ENCODE measurements around the gene AGMAT.
"Not testable (repeated sequence)": the region's sequence is repeated elsewhere in the genome, so short reads cannot be mapped to it uniquely, and the experiment has no call there.

The AGMAT gene

DNA sequence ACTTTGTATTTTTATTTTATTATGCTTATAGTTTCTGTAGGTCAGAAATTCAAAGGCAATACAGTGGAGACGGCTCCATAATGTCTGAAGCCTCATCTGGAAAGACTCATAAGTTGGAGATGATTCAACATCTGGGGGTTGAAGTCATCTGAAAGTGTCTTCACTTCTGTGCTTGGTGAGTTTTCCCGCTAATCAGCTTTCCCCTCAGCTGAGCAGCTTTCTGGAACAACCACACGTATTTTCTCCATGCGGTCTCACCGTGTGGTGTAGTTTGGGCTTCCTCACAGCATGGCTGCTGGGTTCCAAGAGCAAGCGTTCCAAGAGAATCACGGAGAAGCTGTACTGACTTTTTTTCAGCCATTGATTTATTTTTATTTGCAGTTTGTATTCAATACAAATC, 24.8 kb upstream of the AGMAT start:
- no peak for DNase-seq

DNA sequence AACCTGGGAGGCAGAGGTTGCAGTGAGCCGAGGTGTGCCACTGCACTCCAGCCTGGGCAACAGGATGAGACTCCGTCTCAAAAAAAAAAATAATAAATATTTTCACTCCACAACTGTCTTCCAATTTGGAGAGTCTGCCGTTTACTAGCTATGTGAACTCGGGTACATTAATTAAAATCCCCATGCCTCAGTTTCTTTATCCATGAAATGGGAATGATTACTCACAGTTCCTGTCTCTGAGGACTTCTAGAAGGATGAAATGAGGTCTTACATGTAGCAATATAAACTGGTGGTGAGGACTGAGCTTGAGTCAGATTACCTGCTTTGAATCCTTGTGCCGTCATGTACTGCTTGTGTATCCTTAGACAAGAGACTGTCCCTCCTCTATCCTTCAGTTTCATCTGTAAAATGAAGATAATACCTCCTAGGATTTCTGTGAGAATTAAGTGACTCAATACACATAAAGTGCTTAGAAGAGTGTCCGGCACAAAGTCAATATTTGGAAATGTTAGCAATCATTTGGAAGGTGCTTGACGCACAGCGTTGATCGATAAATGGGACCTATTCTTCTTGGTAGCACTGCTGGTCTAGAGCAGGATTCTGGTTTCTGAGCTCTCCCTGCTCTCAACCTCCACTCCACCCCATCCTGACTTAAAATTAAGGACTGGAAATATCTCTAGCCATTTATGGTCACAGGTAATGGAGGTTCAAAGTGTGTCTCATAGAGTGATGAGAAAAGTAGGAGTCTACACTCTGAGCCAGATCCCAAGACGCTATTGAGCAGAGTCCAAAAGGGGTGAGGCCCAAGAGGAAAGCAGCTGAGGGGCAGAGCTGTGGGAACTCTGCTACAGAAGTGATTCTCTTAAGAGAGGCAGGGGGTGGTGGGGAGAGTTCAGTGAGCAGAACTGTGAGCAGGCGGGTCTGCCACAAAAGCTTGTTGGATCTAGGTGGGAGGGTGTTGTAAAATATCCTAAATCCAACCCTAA, 20.8 kb upstream of the AGMAT start:
- DNase-seq: no peak

DNA sequence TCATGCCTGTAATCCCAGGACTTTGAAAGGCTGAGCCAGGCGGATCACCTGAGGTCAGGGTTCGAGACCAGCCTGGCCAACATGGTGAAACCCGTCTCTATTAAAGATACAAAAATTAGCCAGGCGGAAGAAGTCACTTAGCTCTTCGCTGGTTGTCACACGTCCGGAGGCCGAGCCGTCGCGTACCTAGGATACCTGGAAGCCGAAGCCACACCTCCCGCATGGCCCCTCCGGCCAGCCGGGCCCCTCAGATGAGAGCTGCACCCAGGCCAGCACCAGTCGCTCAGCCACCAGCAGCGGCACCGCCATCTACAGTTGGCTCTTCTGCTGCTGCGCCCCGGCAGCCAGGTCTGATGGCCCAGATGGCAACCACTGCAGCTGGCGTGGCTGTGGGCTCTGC, 19.5 kb upstream of the AGMAT start:
- not testable (repeated sequence) for DNase-seq

DNA sequence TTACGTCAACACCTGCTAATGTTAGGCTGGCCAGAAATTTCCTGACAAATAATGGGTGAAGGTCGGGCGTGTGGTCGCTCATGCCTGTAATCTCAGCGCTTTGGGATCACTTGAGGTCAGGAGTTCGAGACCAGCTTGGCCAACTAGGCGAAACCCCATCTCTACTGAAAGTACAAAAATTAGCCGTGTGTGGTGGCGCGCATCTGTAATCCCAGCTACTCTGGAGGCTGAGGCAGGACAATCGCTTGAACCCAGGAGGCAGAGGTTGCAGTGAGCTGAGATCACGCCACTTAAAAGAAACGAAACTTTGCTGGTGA, 19.1 kb upstream of the AGMAT start:
- not testable (repeated sequence) for DNase-seq

DNA sequence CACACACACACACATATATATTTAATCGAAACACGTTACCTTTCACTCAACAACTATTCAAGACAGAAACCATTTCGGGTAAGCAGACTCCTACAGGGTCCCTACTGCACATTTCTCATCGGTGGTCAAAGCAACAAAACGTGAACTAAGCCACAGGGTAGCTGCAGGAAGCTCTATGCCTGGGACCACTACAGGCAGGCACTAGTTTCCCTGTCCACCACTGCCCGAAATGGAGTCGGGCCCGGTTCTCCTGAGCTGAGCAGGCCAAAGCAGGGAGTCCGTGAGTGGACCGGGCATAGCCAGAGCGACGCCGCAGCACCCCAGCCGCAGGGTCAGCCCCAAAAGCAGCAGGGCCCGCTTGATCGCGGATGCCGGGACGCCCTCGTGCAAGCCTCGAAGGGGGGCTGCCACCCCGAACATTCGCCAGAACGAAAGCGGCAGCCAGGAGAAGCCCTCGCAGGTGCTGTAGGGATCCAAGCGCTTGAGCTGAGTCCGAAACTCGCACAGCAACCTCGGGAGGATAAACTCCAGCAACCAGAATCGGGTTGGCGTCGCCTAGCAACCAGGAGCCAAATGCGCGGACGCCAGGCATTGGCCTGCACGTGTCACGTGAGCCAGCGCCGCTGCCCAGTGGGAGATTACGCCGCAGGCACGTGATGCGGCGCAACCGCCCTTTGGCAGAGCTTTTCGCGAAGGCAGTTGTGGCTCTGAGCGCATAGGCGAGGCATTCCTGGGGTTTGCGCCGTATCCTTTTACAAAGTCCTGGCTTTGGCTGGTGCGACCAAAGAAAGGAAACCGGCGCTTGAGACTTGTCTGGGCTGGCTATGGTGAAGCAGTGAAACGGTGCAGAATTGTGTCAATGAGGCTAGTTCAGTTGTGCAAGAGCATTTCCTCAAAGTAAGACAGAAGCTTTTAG, 18.5 kb upstream of the AGMAT start:
- DNase-seq: peak; percentile 96

DNA sequence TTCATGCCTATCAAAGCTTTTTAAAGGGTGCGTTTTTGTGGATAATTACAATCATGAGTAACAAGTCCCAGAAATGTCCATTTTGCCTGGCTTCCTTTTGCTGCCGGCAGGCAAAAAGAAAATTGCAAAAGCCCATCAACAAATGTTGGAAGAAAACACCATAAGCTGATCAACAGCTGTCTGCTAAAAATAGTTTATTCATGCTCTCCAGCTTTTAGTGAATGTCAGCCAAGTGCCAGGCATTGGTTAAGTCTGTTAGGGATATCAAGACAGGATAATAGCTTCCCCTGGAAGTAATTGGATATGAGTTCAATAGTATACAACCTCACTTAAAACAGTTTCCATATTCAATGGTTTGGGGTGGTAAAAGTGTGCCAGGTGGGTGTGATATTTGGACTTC, 13.6 kb upstream of the AGMAT start:
- DNase-seq: no peak

DNA sequence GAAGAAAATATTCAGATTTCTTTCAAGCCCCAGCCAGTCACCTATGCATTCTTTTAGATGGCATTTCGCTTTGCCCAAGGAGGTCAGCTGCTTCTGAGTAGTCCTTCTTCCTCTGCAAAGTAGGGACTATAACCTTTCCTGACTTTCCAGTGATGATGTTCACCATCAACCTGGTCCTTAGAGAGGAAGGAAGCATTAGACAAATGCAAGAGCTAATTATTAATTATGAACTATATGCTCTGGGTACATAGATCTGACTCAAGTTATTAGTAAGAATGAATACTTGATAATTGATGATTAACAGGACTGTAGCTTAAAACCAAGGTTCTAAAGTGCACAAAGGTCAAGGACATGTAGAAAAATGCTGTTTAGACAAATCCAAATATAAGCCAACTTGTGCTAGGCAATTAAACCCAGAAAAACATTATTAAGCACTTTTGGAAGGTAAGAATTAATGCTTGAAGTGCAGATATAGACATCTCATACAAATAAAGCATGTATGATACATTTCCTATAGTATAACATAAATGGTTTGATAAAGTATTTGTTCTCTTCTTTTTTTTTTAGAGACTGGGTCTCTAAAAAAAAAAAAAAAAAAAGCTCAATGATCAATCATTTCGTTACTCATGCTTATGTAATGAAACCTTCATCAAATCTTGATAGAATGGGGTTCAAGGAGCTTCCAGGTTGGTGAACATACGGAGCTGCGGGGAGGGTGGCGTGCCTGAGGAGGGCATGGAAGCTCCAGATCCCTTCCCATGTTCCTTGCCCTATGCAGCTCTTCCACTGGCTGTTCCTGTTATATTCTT, 11.2 kb upstream of the AGMAT start:
- DNase-seq: no peak

DNA sequence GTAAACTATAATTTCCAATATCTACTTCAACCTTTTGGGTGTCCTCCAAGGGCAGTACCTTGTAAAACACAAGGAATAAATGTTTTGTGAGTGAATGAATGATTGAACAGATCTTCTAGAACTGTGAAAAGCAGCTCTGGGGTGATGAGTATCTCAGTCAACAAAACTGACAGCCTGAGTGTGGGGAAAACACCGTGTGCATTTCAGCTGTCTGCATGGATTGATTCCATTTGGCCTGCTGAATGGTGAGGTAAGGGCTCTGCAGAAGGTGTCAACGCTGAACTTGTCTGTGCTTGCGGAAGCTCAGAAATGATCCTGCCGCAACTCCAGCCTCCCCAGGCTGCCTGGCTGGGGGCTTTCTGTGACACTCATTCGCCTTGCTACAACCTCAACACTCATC, 7.4 kb upstream of the AGMAT start:
- DNase-seq: no peak

DNA sequence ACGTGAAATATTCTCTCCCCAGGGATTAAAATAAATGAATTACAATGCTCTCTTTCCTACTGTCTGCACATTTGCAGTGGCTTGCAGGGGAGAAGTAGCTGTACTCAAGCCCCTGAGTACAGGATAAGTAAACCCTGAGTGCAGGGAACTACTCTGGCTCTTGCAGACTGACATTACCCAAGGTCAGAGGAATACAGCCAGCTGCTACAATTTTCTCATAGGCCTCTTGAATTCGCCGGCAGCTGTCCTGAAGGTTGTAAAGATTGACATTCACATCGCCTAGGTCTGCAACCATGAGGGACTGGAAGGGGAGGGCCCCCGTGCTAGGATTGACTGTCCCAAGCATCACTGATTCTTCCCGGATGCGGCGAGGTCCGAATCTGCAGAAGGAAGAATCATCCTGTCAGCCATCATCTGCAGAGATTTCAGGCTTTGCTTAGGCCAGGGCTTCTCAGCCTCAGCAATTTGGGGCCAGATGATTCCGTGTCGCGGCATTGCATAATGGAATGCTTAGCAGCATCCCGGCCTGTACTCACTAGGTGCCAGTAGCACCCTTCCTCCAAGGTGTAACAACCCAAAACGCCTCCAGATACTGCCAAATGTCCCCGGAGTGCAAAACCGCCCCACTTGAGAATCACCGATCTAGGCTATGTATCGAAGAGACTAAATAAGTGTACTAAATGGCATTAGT, 1.7 kb downstream of the AGMAT start:
- DNase-seq: no peak

DNA sequence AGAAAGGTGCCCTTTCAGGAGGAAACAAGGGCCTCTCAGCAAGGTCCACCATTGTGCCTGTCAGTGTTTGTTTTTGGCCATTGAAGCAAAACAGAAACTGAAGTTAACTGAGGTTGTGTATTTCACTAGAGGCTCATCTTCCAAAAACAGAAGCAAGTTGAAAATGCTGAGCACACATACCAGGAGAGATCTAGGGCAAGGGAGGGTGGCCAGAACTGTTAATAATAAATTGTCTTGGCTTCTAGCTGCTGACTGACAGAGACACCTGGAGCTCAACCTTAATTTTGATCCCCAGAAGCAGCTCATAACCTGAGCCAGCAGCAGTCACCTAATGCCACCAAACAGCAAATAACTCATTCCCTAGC, 5.2 kb downstream of the AGMAT start:
- DNase-seq: no peak

DNA sequence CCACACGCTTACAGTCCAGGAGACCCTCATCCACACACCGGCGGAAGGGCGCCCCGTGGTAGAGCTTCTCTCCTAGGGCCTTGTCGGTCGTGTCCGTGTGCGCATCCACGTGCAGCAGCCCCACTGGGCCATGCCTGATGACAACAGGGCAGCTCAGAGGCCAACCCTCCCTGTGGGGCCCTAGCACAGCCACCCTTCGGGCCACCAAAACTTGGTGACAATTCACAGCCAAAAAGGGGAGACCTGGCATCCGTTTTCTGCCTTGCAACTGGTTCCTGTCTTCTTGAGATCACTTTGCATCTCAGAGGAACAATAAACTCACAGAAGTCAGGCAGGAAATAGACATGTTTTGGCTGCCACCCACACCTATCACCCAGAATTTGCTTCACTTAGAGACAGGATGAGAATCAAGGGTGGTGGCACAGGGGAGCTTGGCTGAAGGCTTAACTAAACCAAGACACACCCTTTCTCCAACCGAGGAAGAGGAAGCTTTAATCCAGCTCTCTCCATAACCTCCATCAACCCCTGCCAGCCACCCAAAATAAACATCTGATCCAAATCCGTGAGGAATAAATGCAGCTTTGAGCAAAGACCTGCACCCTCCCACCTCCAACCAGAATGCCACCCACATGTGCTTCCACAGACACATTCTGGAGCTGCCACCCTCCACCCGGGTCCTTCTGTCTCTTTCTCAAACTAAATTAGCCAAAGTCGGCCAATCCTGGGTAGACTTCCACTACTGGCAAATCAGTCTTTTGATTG, 5.7 kb downstream of the AGMAT start:
- DNase-seq: no peak

DNA sequence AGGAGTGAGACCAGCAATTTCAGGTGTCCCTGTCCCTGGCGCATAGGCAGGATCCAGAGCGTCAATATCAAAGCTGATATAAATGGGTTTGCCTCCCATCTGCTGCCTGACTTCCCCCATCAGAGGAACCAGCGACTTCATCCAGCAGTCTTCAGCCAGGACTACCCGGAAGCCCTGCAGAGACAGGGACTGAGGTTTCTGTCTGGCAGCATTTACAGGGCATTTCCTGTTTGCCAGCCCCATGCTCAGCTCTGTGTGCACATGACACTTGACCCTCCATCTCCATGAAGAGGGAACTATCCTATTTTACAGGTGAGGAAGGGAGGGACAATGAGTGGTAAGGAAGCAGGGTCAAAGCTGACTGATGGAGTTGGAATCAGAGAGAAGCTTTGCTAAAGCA, 7.2 kb downstream of the AGMAT start:
- no peak for DNase-seq

DNA sequence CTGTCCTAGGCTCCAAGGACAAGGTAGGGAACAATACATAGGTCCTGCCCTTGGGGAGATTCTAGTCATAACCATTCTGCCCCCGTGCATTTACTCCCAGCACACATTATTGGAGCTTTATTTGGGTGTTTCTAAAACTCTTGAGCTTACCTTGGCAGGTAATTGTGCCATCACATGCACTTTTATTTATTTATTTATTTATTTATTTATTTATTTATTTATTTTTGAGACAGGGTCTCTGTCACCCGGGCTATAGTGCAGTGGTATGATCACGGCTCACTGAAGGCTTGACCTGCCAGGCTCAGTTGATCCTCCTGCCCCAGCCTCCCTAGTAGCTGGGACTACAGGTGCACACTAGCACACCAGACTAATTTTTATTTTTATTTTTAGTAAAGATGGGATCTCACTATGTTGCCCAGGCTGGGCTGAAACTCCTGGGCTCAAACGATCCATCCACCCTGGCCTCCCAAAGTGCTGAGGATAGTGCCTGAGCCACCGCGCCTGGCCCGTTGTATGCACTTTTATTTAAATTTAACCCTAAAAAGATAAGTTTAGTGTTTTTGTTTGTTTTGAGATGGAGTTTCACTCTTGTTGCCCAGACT, 9.2 kb downstream of the AGMAT start:
- DNase-seq: no peak

DNA sequence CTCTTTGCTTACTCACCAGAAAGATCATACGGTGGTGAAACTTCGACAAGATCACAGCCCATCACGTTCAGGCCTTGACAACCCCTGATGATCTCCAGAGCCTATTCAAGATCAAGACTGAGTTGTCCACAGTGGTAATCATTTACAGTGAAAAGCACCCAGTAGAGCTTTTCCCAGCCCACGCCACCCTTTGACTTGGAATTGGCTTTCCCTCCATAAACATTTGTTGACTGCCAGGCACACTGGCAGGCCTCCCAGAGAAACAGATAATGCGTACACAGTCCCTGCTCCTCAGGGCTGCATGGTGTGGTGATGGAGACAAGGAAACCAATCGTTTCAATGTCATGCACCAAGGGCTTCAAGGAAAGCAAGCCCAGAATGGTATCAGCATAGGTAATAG, 10.1 kb downstream of the AGMAT start:
- no peak for DNase-seq

DNA sequence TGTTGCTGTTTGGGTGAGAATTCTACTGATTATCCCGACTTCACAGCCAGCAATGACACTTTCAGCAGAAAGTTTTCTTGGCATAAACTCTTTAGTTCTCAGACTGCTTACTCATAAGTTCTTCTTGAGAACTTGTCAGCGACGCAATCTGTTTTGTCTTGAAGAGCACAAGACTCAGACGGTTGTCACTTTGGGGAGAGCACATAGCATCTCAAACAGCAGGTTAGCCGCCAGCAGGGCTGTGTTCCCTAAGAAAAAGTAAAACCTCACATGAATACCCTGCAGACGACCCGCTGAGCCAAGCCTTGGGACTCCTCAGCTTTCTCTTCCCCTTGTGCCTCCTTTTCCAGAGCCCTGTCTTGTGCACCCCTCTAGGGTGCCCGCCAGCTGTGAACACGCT, 11.4 kb downstream of the AGMAT start:
- DNase-seq: no peak

DNA sequence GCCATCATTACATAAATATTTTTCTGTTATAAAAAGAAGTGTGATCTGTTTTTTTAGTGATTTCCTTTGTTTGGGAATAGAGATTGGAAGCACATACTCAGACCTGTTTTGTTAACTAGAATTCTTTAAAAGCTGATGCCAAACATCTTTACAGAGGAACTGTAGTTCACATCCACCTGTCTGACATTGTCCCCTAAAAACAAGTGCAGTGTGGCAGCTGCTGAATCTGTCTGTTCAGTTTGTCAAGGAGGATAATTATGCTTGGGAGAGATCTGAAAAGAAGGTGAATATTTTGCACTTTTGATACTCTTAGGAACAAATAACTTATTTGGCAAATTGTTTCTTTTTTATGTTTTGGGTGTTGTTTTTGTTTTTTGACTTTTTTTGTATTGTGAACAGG, 13.6 kb downstream of the AGMAT start:
- DNase-seq: peak; percentile 42

DNA sequence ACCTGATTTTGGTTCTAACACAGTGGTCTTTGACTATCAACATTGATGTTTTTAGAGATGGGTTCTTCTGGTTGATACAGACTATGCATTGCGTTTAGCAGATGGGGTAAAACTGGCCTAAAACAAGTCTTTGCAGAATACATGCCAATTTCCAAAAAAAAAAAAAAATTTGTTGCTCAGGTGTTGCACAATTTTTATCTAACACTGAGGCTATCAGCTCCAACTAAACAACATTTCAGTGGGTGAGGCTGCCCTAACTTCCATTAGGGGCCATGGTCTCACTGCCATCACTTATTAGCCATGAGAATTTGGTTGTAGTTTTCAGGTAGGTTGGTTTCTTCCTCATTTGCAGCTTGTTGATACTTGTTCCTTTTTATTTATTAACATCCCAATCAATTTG, 14.0 kb downstream of the AGMAT start:
- no peak for DNase-seq

DNA sequence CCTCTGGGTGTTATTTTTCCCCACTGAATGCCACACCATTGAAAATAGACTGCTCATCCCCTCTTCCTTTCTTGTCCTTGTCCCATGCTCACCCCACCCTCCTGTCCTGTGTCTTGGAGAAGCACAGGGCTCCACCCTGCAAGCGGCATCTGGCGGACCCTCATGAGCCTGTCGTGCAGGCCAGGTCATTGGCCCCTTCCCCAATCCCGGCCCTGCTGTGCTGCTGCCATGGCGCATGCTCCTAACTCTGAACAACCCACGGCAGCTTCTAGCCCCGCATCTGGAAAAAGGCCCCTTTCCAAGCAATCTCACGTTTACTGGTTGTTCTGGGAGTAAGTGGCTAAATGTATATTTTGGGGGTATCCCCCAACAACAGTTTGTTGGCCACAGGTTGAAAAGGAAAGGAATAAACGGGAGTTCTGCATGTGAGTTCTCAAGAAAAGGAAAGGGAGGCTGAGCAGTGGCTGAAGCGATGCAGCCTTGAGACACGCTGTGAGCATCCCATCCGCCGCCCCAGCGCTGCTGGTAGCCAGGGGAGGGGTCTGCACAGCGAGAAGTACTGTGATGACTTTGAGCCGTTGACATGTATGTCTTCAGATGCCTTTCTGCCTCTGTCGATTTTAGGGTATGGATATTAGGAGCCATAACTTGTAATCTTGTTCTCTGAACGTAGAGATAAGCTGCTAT, 16.3 kb downstream of the AGMAT start:
- no peak for DNase-seq

DNA sequence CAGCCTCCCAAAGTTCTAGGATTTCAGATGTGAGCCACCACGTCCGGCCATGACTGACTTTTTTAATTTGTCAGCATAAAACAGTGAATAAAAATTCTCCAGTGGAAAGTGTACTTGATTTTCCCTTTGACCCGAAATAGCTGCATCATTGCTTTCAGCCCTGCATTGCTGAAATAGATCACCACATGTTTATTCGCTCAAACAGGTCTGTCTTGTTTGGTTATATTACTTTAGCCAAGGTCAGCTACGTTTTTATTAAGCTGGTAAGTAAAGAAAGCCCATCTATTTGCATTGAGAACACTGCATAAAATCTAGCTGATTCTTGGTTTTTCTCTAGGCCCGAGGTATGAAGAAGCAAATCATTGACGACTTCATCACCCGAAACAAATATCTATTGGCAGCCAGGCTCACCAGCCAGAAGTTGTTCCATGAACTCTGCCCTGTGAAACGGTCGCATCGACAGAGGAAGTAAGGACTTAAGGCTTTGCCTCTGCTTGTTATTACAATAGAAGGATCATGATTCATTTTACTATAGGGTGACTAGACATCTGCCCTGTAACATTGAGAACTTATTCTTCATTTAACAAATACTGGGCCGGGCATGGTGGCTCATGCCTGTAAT, 25.6 kb downstream of the AGMAT start:
- no peak for DNase-seq

DNA sequence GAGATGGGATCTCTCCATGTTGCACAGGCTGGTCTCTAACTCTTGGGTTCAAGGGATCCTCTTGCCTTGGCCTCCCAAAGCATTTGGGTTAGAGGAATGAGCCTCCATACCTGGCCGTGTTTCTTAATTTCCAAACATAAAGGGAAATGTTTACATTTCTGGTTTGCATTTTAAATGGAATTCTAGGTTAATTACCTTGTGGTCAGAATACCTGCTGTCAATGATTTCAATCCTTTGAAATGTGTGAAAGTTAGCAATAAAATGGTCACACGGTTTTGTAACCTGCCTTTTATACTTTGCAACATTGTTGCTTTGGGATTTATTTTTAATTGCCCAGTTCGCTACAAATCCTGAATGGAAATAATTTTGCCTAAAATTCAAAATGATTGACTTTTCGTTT, 26.3 kb downstream of the AGMAT start:
- DNase-seq: no peak
